Cardiac fibroblast (primary cell): ENCODE data around the gene BIRC6.
"Not testable (repeated sequence)": the region's sequence is repeated elsewhere in the genome, so short reads cannot be mapped to it uniquely, and the experiment has no call there.

Source experiments
- DNase-seq, 2 donors: peaks; one replicate each; pipeline versions ENCODE4 v3.0.0 to v3.0.0-alpha.2; 2010; ENCODE audit warnings: low read depth in 2 of 2
- H3K4me3 ChIP-seq, 2 donors: replicated peaks in 1 of 2; 1 replicate in 1 of 2; 2 replicates in 1 of 2; pipeline ENCODE4 v1.5.1; 2011; ENCODE audit warnings: low read depth in 2 of 2, low read length in 2 of 2, mild to moderate bottlenecking in 2 of 2, moderate library complexity in 1 of 2
- TF ChIP-seq, protein P1 (sequence below): IDR thresholded peaks from one replicate; pipeline ENCODE4 v1.5.1; 2011; ENCODE audit warnings: low read depth, mild to moderate bottlenecking, low read length, inconsistent platforms

The BIRC6 gene

DNA sequence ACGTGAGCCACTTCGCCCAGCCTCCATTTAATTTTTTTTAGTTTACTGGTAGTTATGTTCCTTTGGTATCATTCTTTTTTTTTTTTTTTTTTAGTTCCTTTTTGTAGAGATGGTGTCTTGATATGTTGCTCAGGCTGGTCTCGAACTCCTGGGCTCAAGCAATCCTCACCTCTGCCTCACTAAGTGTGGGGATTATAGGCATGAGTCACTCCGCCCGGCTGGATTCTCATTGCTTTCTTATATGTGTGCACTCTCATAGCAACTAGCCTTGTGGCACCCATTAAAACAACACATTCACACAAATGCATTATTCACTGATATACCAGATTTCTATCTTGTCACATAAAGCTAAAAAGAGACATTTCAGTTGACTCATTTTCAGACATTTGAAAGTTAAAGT is 275.3 kb downstream of the BIRC6 start:
- DNase-seq = peak; percentile 40 to 52
- no peak overlapping the region for H3K4me3 ChIP-seq
- TF ChIP-seq, protein P1, sequence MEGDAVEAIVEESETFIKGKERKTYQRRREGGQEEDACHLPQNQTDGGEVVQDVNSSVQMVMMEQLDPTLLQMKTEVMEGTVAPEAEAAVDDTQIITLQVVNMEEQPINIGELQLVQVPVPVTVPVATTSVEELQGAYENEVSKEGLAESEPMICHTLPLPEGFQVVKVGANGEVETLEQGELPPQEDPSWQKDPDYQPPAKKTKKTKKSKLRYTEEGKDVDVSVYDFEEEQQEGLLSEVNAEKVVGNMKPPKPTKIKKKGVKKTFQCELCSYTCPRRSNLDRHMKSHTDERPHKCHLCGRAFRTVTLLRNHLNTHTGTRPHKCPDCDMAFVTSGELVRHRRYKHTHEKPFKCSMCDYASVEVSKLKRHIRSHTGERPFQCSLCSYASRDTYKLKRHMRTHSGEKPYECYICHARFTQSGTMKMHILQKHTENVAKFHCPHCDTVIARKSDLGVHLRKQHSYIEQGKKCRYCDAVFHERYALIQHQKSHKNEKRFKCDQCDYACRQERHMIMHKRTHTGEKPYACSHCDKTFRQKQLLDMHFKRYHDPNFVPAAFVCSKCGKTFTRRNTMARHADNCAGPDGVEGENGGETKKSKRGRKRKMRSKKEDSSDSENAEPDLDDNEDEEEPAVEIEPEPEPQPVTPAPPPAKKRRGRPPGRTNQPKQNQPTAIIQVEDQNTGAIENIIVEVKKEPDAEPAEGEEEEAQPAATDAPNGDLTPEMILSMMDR = no peak

- DNase-seq = no peak
Measured at GRCh38 chr2:32633040-32633439, 276.2 kb downstream of the BIRC6 start.

GRCh38 chr2:32638548-32638947 is 281.7 kb downstream of the BIRC6 start:
- DNase-seq, H3K4me3 ChIP-seq: not testable (repeated sequence)

More at GRCh38 chr2:32633040-32633439, 276.2 kb downstream of the BIRC6 start:
- H3K4me3 ChIP-seq = no peak overlapping the region
- TF ChIP-seq, protein P1 = no peak

DNA sequence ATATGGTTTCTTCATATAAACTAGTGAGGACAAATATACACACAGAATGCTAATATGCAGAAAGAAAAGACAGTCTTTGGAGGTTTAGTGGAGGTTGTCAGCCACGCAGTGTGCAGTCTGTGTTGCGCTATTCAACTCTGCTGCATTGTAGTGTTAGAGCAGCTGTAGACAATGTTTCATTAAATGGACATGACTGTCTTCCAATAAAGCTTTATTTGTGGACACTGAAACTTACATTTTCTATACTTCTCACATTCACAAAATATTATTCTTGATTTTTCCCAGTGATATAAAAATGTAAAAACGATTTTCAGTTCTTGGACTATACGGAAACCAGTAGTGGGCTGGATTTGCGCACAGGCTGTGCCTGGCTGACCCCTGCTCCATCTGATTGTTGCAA is 284.4 kb downstream of the BIRC6 start:
- TF ChIP-seq, protein P1 = no peak
- no peak overlapping the region for H3K4me3 ChIP-seq
- DNase-seq = no peak

DNA sequence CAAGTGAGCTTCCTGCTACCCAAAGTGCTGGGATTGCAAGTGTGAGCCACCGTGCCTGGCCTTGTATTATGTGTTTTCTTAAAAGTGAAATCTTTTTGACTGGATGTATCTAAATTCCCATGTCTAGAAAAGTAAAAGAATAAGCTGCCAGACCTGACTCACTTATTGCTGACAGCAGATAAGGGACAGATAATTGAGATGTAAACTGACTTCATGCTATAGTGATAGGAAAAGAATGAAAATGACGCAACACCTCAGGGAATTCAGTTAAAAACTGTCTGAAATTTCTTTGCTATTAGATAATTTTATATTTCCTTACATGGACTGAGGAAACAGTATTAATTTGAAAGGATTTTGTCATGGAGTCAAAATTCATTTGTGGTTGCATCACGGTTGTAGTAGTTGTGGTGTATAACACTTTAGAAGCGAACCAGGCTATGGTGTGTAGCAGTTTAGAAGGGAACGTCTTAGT is 290.4 kb downstream of the BIRC6 start:
- TF ChIP-seq, protein P1 = no peak
- no peak overlapping the region for H3K4me3 ChIP-seq
- peak; percentile 91 to 94 for DNase-seq

- TF ChIP-seq, protein P1 = no peak
- H3K4me3 ChIP-seq = no peak overlapping the region
- DNase-seq = peak in 1 of 2 donors; percentile 24
Measured at GRCh38 chr2:32652555-32653209, 295.9 kb downstream of the BIRC6 start.

- H3K4me3 ChIP-seq = no peak overlapping the region
- TF ChIP-seq, protein P1 = no peak
- DNase-seq = no peak
Measured at GRCh38 chr2:32656069-32656468, 299.2 kb downstream of the BIRC6 start.
